ENCODE results near the gene INPP5A. TPM values are rescaled to one million over a fixed set of nuclear protein-coding genes. Genes with fewer than 3 reads are reported as not detected.
"Not testable (repeated sequence)": the region's sequence is repeated elsewhere in the genome, so short reads cannot be mapped to it uniquely, and the experiment has no call there.

INPP5A gene
- total RNA-seq, 1 donor from 2014 or later: 45.2 TPM

GRCh38 chr10:132572545-132572937 is 35.0 kb downstream of the INPP5A start:
- no peak for TF ChIP-seq CTCF (IDR thresholded peaks at IDR 0.05; ENCODE audit: unreplicated experiment)
- Mint-ChIP-seq H3K4me3 (ENCODE audit: unreplicated experiment) (no peak overlapping the region), H3K9me3 (ENCODE audit: unreplicated experiment) (no peaks in the 10 kb centered on the region), H3K27ac (ENCODE audit: unreplicated experiment) (no peak overlapping the region), H3K36me3 (ENCODE audit: low read depth, unreplicated experiment) (no peaks in the 10 kb centered on the region), H3K27me3 (ENCODE audit: unreplicated experiment) (peaks cover 4% of the 10 kb centered on the region), H3K4me1 (ENCODE audit: unreplicated experiment) (no peaks in the 10 kb centered on the region)
- no peak for DNase-seq (ENCODE audit: low spot score)

DNA sequence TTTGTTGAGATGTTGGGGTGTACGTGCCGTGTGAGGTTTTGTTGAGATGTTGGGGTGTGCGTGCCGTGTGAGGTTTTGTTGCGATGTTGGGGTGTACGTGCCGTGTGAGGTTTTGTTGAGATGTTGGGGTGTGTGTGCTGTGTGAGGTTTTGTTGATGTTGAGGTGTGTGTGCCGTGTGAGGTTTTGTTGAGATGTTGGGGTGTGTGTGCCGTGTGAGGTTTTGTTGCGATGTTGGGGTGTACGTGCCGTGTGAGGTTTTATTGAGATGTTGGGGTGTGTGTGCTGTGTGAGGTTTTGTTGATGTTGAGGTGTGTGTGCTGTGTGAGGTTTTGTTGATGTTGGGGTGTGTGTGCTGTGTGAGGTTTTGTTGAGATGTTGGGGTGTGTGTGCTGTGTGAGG is 35.4 kb downstream of the INPP5A start:
- not testable (repeated sequence) for H3K27ac Mint-ChIP-seq (ENCODE audit: unreplicated experiment); DNase-seq (ENCODE audit: low spot score); H3K36me3 Mint-ChIP-seq (ENCODE audit: low read depth, unreplicated experiment); H3K4me1 Mint-ChIP-seq (ENCODE audit: unreplicated experiment); H3K4me3 Mint-ChIP-seq (ENCODE audit: unreplicated experiment); H3K27me3 Mint-ChIP-seq (ENCODE audit: unreplicated experiment); H3K9me3 Mint-ChIP-seq (ENCODE audit: unreplicated experiment)

GRCh38 chr10:132574288-132574687 is 36.7 kb downstream of the INPP5A start:
- H3K9me3 Mint-ChIP-seq (ENCODE audit: unreplicated experiment): no peaks in the 10 kb centered on the region
- no peak for DNase-seq (ENCODE audit: low spot score)
- no peak overlapping the region for H3K4me3 Mint-ChIP-seq (ENCODE audit: unreplicated experiment)
- H3K27ac Mint-ChIP-seq (ENCODE audit: unreplicated experiment): no peak overlapping the region
- peaks cover 7% of the 10 kb centered on the region for H3K27me3 Mint-ChIP-seq (ENCODE audit: unreplicated experiment)
- H3K4me1 Mint-ChIP-seq (ENCODE audit: unreplicated experiment): no peaks in the 10 kb centered on the region
- H3K36me3 Mint-ChIP-seq (ENCODE audit: low read depth, unreplicated experiment): no peaks in the 10 kb centered on the region
- no peak for TF ChIP-seq CTCF (IDR thresholded peaks at IDR 0.05; ENCODE audit: unreplicated experiment)

DNA sequence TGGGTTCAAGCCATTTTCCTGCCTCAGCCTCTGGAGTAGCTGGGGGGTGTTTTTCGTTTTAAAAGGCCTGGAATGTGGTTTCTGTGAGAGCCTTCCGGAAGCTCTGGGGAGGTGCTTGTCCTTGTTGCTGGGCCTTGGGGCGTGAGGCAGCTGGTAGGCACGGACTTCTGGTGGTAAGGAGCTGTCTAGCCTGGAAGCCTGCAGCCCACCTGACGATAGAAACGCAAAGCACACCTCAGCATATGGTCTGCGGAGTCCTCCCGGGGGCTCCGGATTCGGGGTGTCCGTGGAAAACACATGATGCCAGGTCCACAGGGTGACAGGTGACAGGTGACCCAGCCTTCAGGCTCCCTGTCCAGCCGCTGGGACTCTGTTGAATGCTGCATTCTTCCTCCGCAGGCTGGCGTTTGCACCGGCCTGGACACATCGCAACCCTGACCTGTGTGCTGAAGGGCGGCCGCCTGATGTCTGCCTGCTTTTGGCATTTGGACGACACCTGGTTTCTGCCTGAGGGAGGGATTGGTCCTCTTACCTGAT is 37.3 kb downstream of the INPP5A start:
- H3K4me1 Mint-ChIP-seq (ENCODE audit: unreplicated experiment): no peaks in the 10 kb centered on the region
- H3K27ac Mint-ChIP-seq (ENCODE audit: unreplicated experiment): no peak overlapping the region
- no peaks in the 10 kb centered on the region for H3K9me3 Mint-ChIP-seq (ENCODE audit: unreplicated experiment)
- H3K36me3 Mint-ChIP-seq (ENCODE audit: low read depth, unreplicated experiment): no peaks in the 10 kb centered on the region
- no peak for DNase-seq (ENCODE audit: low spot score)
- H3K4me3 Mint-ChIP-seq (ENCODE audit: unreplicated experiment): no peak overlapping the region
- peaks cover 7% of the 10 kb centered on the region for H3K27me3 Mint-ChIP-seq (ENCODE audit: unreplicated experiment)
- no peak for TF ChIP-seq CTCF (IDR thresholded peaks at IDR 0.05; ENCODE audit: unreplicated experiment)

DNA sequence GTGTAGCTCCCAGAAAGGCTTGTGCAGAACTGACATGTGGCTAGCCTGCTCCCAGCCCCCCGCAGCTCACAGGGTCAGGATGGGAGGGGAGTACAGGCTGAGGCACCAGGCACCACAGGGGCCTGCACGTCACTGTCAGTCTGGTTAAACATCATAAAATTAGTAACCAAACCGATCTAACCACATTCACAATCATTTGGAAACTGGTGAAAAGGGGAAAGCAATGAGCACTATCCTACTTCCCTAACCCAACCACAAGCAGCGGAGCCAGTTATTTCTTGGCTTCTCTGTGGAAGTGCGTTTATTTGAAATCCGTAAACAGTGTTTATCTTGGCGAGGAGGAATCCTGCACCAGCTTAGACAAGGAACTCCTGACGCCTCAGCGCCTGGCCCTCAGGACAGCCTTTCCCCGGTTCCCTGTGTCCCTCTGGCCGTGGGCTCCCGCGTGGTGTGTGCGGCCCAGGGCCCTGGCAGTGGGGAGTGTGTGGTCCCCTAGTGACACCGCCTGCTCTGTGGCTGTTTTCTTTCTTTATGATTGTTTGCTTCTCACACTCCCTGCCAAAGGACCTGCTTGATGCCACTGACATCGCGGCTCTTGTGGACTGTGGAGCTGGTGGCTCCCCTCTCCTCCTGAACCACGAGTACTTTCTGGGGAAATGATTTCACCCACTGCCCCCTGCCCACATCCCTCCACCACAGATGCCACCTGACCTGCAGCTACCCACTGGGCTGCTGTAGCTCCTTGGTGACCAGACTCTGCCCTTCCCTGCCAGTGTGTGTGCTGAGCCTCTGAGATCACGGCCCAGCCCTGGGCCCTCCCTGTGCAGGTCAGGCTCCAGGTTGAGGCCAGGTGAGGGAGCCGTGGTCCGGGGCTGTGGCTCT is 38.0 kb downstream of the INPP5A start:
- Mint-ChIP-seq H3K27me3 (ENCODE audit: unreplicated experiment) (peaks cover 7% of the 10 kb centered on the region), H3K27ac (ENCODE audit: unreplicated experiment) (no peak overlapping the region), H3K9me3 (ENCODE audit: unreplicated experiment) (no peaks in the 10 kb centered on the region), H3K36me3 (ENCODE audit: low read depth, unreplicated experiment) (no peaks in the 10 kb centered on the region), H3K4me3 (ENCODE audit: unreplicated experiment) (no peak overlapping the region), H3K4me1 (ENCODE audit: unreplicated experiment) (peaks cover 4% of the 10 kb centered on the region)
- no peak for TF ChIP-seq CTCF (IDR thresholded peaks at IDR 0.05; ENCODE audit: unreplicated experiment)
- no peak for DNase-seq (ENCODE audit: low spot score)

All from endothelial cell (in vitro differentiated cells).